Tracheal epithelial cell (primary cell): Measurements from ENCODE around the gene LYPD1. TPM values are rescaled to one million over a fixed set of nuclear protein-coding genes. Genes with fewer than 3 reads are reported as not detected.

ENCODE experiments used
- total RNA-seq: library from RNA; depleted of rRNA; stranded (reverse); fragments of >200 nt; gene quantifications from 2 replicates; pipeline ENCODE4 v1.2.1, GENCODE V29; 2014

The LYPD1 gene, protein sequence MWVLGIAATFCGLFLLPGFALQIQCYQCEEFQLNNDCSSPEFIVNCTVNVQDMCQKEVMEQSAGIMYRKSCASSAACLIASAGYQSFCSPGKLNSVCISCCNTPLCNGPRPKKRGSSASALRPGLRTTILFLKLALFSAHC
- 4.1 TPM in 1 of 2 replicates, not detected in the other for total RNA-seq

DNA sequence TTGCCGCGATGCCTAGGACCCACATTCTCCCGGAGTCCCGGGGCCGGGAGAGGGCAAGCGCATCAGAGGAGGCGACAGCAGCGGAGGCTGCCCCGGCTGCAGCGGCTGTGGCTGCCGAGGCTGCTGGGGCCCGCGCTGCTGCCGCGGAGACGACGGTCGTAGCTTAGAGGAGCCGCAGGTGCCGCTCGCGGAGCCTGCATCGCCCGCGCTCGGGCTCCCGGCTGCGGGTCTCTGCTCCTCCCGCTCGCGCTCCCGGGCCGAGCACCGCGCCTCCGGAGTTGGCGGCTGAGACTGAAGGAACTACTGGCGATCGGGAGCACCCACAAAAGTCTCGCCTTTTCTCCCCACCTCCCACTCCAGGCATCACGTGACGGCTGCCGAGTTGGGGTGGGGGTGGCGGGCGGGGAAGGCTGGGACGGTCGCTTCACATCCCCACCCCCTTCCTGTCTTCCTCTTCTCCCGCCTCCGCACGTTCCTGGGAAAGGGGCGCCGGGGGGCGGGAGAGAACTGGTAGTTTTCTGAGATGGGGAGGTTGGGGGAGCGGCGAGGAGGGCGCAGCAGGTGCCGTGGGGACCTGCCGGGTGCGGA lies at the start of gene LYPD1:
TSS of gene LYPD1 (minus strand) at position 298 of the 588 bp plus-strand sequence. CDS start at position 25, 273 bp downstream.

